H1 (cell line): ENCODE results near the gene CEMIP2. TPM values are rescaled to one million over a fixed set of nuclear protein-coding genes. Genes with fewer than 3 reads are reported as not detected.
A peak's percentile ranks its signal among the peaks of the same experiment; 100 is the strongest.

Source experiments
- CTCF ChIA-PET: fragments of 300-600 bp; sonication (Branson Sonifier 250); formaldehyde crosslinking; loops from one replicate; lab custom pipeline; 2021; ENCODE audit not compliant: partially characterized antibody; lab: Charles Lee
- POLR2A ChIA-PET: fragments of 300-600 bp; sonication (Branson Sonifier 250); formaldehyde crosslinking; loops from one replicate; lab custom pipeline; 2021; ENCODE audit warnings: inconsistent platforms; ENCODE audit not compliant: partially characterized antibody; lab: Charles Lee
- DNase-seq, 2 experiments: peaks; one replicate each; pipeline versions ENCODE4 v3.0.0 to v3.0.0-alpha.2; 2010 to 2022; ENCODE audit warnings: low spot score in 2 of 2, low read depth in 1 of 2, mixed read lengths in 1 of 2
- FAIRE-seq: peaks from 2 replicates; lab custom pipeline; 2011; peaks lifted over from hg19 to GRCh38; lab: Jason Lieb, UNC
- H2AFZ ChIP-seq: 2 replicates; pipeline ENCODE4 v1.8.1; 2012; ENCODE audit warnings: low read length, inconsistent platforms
- H2AK5ac ChIP-seq: 2 replicates; pipeline ENCODE4 v1.6.1; 2013; ENCODE audit warnings: low read depth, low read length
- H2BK120ac ChIP-seq: replicated peaks from 2 replicates; pipeline ENCODE3; 2013; ENCODE audit warnings: low read depth, low read length, inconsistent platforms
- H2BK12ac ChIP-seq: 2 replicates; pipeline ENCODE4 v1.6.1; 2013; ENCODE audit warnings: low read depth, low read length
- H2BK15ac ChIP-seq: 2 replicates; pipeline ENCODE4 v1.6.1; 2013; ENCODE audit warnings: low read length
- H2BK20ac ChIP-seq: 2 replicates; pipeline ENCODE4 v1.6.1; 2013; ENCODE audit warnings: low read length
- H2BK5ac ChIP-seq: 2 replicates; pipeline ENCODE4 v1.6.1; 2013; ENCODE audit warnings: low read depth, low read length
- H3K14ac ChIP-seq: 2 replicates; pipeline ENCODE4 v1.6.1; 2013; ENCODE audit warnings: inconsistent platforms; ENCODE audit not compliant: insufficient read length
- H3K18ac ChIP-seq: 2 replicates; pipeline ENCODE4 v1.6.1; 2013; ENCODE audit warnings: low read length; ENCODE audit errors: extremely low read depth
- H3K23ac ChIP-seq: 2 replicates; pipeline ENCODE4 v1.6.1; 2013; ENCODE audit warnings: inconsistent platforms; ENCODE audit not compliant: insufficient read length
- H3K23me2 ChIP-seq: 2 replicates; pipeline ENCODE4 v1.6.1; 2013; ENCODE audit warnings: low read depth, low read length
- H3K27ac ChIP-seq: 2 replicates; pipeline ENCODE4 v1.6.1; 2011; ENCODE audit warnings: low read depth, low read length, inconsistent platforms
- H3K27me3 ChIP-seq, 4 experiments: replicated peaks in 1 of 4; 1 replicate in 1 of 4; 2 replicates in 3 of 4; pipeline versions ENCODE4 v1.6.1 to v1.8.1; 2011 to 2013; ENCODE audit warnings: low read length in 3 of 4, mild to moderate bottlenecking in 3 of 4, inconsistent platforms in 2 of 4, mixed read lengths in 2 of 4, moderate library complexity in 1 of 4; ENCODE audit not compliant: control insufficient read depth in 3 of 4, insufficient read depth in 3 of 4; ENCODE audit errors: extremely low read depth in 1 of 4
- H3K36me3 ChIP-seq, 4 experiments: 2 replicates each; pipeline versions ENCODE4 v1.6.1 to v1.8.1; 2011 to 2013; ENCODE audit warnings: mild to moderate bottlenecking in 4 of 4, low read length in 3 of 4, moderate library complexity in 2 of 4, control low read depth in 1 of 4, inconsistent platforms in 1 of 4; ENCODE audit not compliant: insufficient read depth in 4 of 4, control insufficient read depth in 2 of 4
- H3K4ac ChIP-seq: replicated peaks from 2 replicates; pipeline ENCODE3; 2013; ENCODE audit warnings: low read length, low read depth, mixed read lengths, inconsistent platforms; ENCODE audit not compliant: insufficient read length
- H3K4me1 ChIP-seq, 4 experiments: replicated peaks in 1 of 4; 1 replicate in 1 of 4; 2 replicates in 3 of 4; pipeline versions ENCODE4 v1.6.1 to v1.8.1; 2011 to 2013; ENCODE audit warnings: low read length in 3 of 4, inconsistent platforms in 2 of 4, mixed read lengths in 1 of 4; ENCODE audit not compliant: insufficient read depth in 4 of 4, control insufficient read depth in 3 of 4
- H3K4me2 ChIP-seq, 2 experiments: 2 replicates each; pipeline versions ENCODE4 v1.6.1 to v1.8.1; 2011 to 2013; ENCODE audit warnings: low read depth in 2 of 2, low read length in 2 of 2, control low read depth in 1 of 2, inconsistent platforms in 1 of 2, mild to moderate bottlenecking in 1 of 2; ENCODE audit not compliant: insufficient read depth in 1 of 2
- H3K4me3 ChIP-seq, 4 experiments: fragments of 200-600, 300-600 bp in 1 of 4; sonication (generic), shearing (Covaris generic), sonication (Bioruptor Twin) in 1 of 4; 2 replicates each; pipeline versions ENCODE4 v1.5.1 to v1.8.1; 2011 to 2016; ENCODE audit warnings: low read length in 4 of 4, low read depth in 3 of 4, control low read depth in 2 of 4, inconsistent platforms in 2 of 4, mild to moderate bottlenecking in 2 of 4, mixed read lengths in 1 of 4, moderate library complexity in 1 of 4; ENCODE audit not compliant: insufficient read depth in 2 of 4; ENCODE audit errors: extremely low read depth in 1 of 4
- H3K56ac ChIP-seq: replicated peaks from 2 replicates; pipeline ENCODE3; 2013; ENCODE audit warnings: low read depth, mild to moderate bottlenecking, mixed read lengths, low read length, inconsistent platforms; ENCODE audit not compliant: insufficient read length
- H3K79me1 ChIP-seq: 2 replicates; pipeline ENCODE4 v1.6.1; 2013; ENCODE audit warnings: low read depth, low read length, control low read depth
- H3K79me2 ChIP-seq, 2 experiments: 2 replicates each; pipeline versions ENCODE4 v1.6.1 to v1.8.1; 2012 to 2013; ENCODE audit warnings: low read length in 2 of 2, mild to moderate bottlenecking in 2 of 2, inconsistent platforms in 1 of 2; ENCODE audit not compliant: insufficient read depth in 2 of 2, control insufficient read depth in 1 of 2
- H3K9ac ChIP-seq, 4 experiments: replicated peaks in 1 of 4; 1 replicate in 1 of 4; 2 replicates in 3 of 4; pipeline versions ENCODE4 v1.6.1 to v1.8.1; 2011 to 2013; ENCODE audit warnings: low read depth in 3 of 4, low read length in 3 of 4, control low read depth in 2 of 4, mild to moderate bottlenecking in 2 of 4, moderate library complexity in 2 of 4, inconsistent platforms in 1 of 4; ENCODE audit errors: extremely low read depth in 1 of 4
- H3K9me3 ChIP-seq, 2 experiments: 2 replicates each; pipeline versions ENCODE4 v1.6.1 to v1.8.1; 2012 to 2013; ENCODE audit warnings: mild to moderate bottlenecking in 2 of 2, moderate library complexity in 2 of 2, control low read depth in 1 of 2, inconsistent platforms in 1 of 2, low read depth in 1 of 2, low read length in 1 of 2, mixed read lengths in 1 of 2; ENCODE audit not compliant: insufficient read depth in 2 of 2
- H4K20me1 ChIP-seq, 2 experiments: replicated peaks in 1 of 2; 2 replicates each; pipeline versions ENCODE3 to v1.8.1; 2011 to 2013; ENCODE audit warnings: inconsistent platforms in 2 of 2, low read length in 2 of 2, mild to moderate bottlenecking in 1 of 2; ENCODE audit not compliant: insufficient read depth in 2 of 2, control insufficient read depth in 1 of 2
- H4K5ac ChIP-seq: 2 replicates; pipeline ENCODE4 v1.6.1; 2013; ENCODE audit warnings: low read length, low read depth, mixed read lengths, inconsistent platforms; ENCODE audit not compliant: insufficient read length
- H4K8ac ChIP-seq: 2 replicates; pipeline ENCODE4 v1.8.0; 2013; ENCODE audit warnings: mild to moderate bottlenecking, moderate library complexity, low read length, inconsistent platforms; ENCODE audit not compliant: insufficient read depth; ENCODE audit errors: extremely low read depth
- H4K91ac ChIP-seq: replicated peaks from 2 replicates; pipeline ENCODE3; 2013; ENCODE audit warnings: low read length, mixed read lengths, inconsistent platforms; ENCODE audit not compliant: insufficient read length
- ATF2 ChIP-seq: IDR thresholded peaks from 2 replicates; pipeline ENCODE4 v1.6.1; 2012; ENCODE audit warnings: low read length, inconsistent platforms
- CEBPB ChIP-seq: IDR thresholded peaks from 2 replicates; pipeline ENCODE4 v1.6.1; 2012; ENCODE audit warnings: low read depth, low read length
- CTCF ChIP-seq, 3 experiments: IDR thresholded peaks; 1 replicate in 2 of 3; 2 replicates in 1 of 3; pipeline versions ENCODE4 v1.5.1 to v1.6.1; 2011; ENCODE audit warnings: low read length in 3 of 3, mild to moderate bottlenecking in 3 of 3, inconsistent platforms in 2 of 3, low read depth in 1 of 3, moderate library complexity in 1 of 3; ENCODE audit not compliant: insufficient read depth in 1 of 3; ENCODE audit errors: control extremely low read depth in 1 of 3
- EP300 ChIP-seq, 2 experiments: IDR thresholded peaks; 1 replicate in 1 of 2; 2 replicates in 1 of 2; pipeline ENCODE4 v1.6.1; 2011 to 2012; ENCODE audit warnings: low read depth in 2 of 2, low read length in 2 of 2, mild to moderate bottlenecking in 2 of 2, borderline replicate concordance in 1 of 2, inconsistent platforms in 1 of 2, moderate library complexity in 1 of 2
- FOSL1 ChIP-seq: IDR thresholded peaks from 2 replicates; pipeline ENCODE4 v1.6.1; 2011; ENCODE audit warnings: mild to moderate bottlenecking, low read depth, low read length, moderate library complexity; ENCODE audit not compliant: insufficient read depth
- HDAC6 ChIP-seq: IDR thresholded peaks from one replicate; pipeline ENCODE4 v1.7.1; 2012; ENCODE audit warnings: low read depth, mild to moderate bottlenecking, inconsistent platforms, low read length, moderate library complexity
- POLR2AphosphoS5 ChIP-seq: IDR thresholded peaks from 2 replicates; pipeline ENCODE4 v1.6.1; 2011; ENCODE audit warnings: low read depth, low read length
- SIRT6 ChIP-seq: IDR thresholded peaks from one replicate; pipeline ENCODE4 v1.7.1; 2012; ENCODE audit warnings: low read length, inconsistent platforms
- SP4 ChIP-seq: IDR thresholded peaks from 2 replicates; pipeline ENCODE4 v1.6.1; 2012; ENCODE audit warnings: low read length, inconsistent platforms
- WGBS, 2 experiments: shearing (Covaris generic) in 1 of 2; methylation state at CpG; one replicate each; pipeline versions ENCODE4 v1.1.6 to v1.1.7; 2013 to 2015; ENCODE audit warnings: low lambda C conversion rate in 2 of 2, mixed read lengths in 2 of 2, inconsistent platforms in 1 of 2, low coverage in 1 of 2, missing lambda C conversion rate in 1 of 2; ENCODE audit not compliant: insufficient replicate concordance in 2 of 2, insufficient coverage in 1 of 2, insufficient read length in 1 of 2; ENCODE audit errors: extremely low coverage in 1 of 2, missing lambda C conversion rate in 1 of 2; 5-methylcytosine and 5-hydroxymethylcytosine counted together
- polyA plus RNA-seq, 7 experiments: library from polyadenylated mRNA; depleted of rRNA in 3 of 7; stranded (reverse) in 5 of 7; unstranded in 2 of 7; fragments of >200 nt in 5 of 7; fragments of 200-250 nt in 2 of 7; gene quantifications; 1 replicate in 5 of 7; 2 replicates in 1 of 7; 4 replicates in 1 of 7; pipeline versions ENCODE4 v1.2.1 to v1.2.3, GENCODE V29; 2011 to 2013; ENCODE audit warnings: missing spikeins in 2 of 7, mixed read lengths in 2 of 7
- total RNA-seq: library from RNA; stranded (reverse); fragmentation: NEBNext Ultra II Directional; extraction: Animal tissue kit (Norgen Biotek cat#: 25700); gene quantifications from 2 replicates; pipeline ENCODE4 v1.2.1, GENCODE V29; 2021

CEMIP2 gene
- total and polyA plus RNA-seq, 2 of the 8 experiments (the other 6 are each of a cell fraction or from before 2014, with no cell fraction given): 25.2 to 52.1 TPM

GRCh38 chr9:71766663-71767062 is 1.6 kb downstream of the CEMIP2 start:
- no peak overlapping the region for H3K18ac ChIP-seq
- H3K4me1 ChIP-seq: peaks cover 3 to 24% (median 21%) of the 10 kb centered on the region in 4 experiments; a peak in 6 of 7 replicates
- ChIA-PET POLR2A (interaction anchor here (0.8 to 3.8 kb wide), 18 partner anchors 9 to 209 kb away, joined by 3 to 21 read pairs (median 4); no protein-coding TSS in a partner anchor), CTCF (interaction anchor here (0.6 to 2.0 kb wide), 10 partner anchors 16 to 1028 kb away, joined by 3 to 9 read pairs (median 3); no protein-coding TSS in a partner anchor)
- H3K4me3 ChIP-seq: peak overlapping the region; percentile 66 to 99 (median 98); a peak in 6 of 8 replicates
- no peaks in the 10 kb centered on the region for H3K36me3 ChIP-seq
- H4K5ac ChIP-seq: no peak overlapping the region
- peaks cover 3% of the 10 kb centered on the region; the same call in 1 of the 2 replicates for H3K79me1 ChIP-seq
- no peak overlapping the region for H3K14ac ChIP-seq
- H2AFZ ChIP-seq: no peak overlapping the region
- peaks cover 4 to 10% of the 10 kb centered on the region in 2 experiments for H4K20me1 ChIP-seq
- no peak overlapping the region for H3K23ac ChIP-seq
- FAIRE-seq (peak; percentile 42), DNase-seq (no peak)
- H3K9ac ChIP-seq: peak overlapping the region in 2 of 4 experiments; percentile 3 to 66; a peak in 2 of 7 replicates
- H2AK5ac ChIP-seq: no peak overlapping the region
- H3K23me2 ChIP-seq: peaks cover 9% of the 10 kb centered on the region; the same call in 1 of the 2 replicates
- peak overlapping the region; percentile 80 to 82 for H3K4me2 ChIP-seq
- no peak overlapping the region for H3K4ac ChIP-seq
- no peak overlapping the region for H4K91ac ChIP-seq
- no peak overlapping the region for H3K27ac ChIP-seq
- H2BK12ac ChIP-seq: no peak overlapping the region; the same call in 1 of the 2 replicates
- H3K27me3 ChIP-seq: no peaks in the 10 kb centered on the region; a peak in 1 of 7 replicates
- H2BK120ac ChIP-seq: no peak overlapping the region
- no peak overlapping the region for H4K8ac ChIP-seq
- no peak overlapping the region for H2BK20ac ChIP-seq
- no peak overlapping the region for H3K56ac ChIP-seq
- peaks cover 23 to 63% of the 10 kb centered on the region in 2 experiments for H3K79me2 ChIP-seq
- no peak overlapping the region for H2BK15ac ChIP-seq
- WGBS, 2 experiments: 45% methylated on average over 4 of the region's 4 CpGs; no CpG with 5 or more reads in 1 of the 2 experiments
- H3K9me3 ChIP-seq: no peaks in the 10 kb centered on the region
- H2BK5ac ChIP-seq: no peak overlapping the region
- TF ChIP-seq FOSL1: no peak
- TF ChIP-seq CTCF (IDR thresholded peaks at IDR 0.05; ENCODE audit: control extremely low read depth in 1 of 3, insufficient read depth in 1 of 3, low read depth in 1 of 3, low read length in 3 of 3): no peak
- no peak for TF ChIP-seq SIRT6
- TF ChIP-seq POLR2AphosphoS5: no peak
- no peak for TF ChIP-seq SP4
- no peak for TF ChIP-seq ATF2
- no peak for TF ChIP-seq CEBPB
- no peak for TF ChIP-seq EP300 (IDR thresholded peaks at IDR 0.05; ENCODE audit: borderline replicate concordance in 1 of 2, low read depth in 2 of 2, low read length in 2 of 2)
- no peak for TF ChIP-seq HDAC6
